ENCODE measurements around the gene LTBP2.
"Not testable (repeated sequence)": the region's sequence is repeated elsewhere in the genome, so short reads cannot be mapped to it uniquely, and the experiment has no call there.

LTBP2 gene

DNA sequence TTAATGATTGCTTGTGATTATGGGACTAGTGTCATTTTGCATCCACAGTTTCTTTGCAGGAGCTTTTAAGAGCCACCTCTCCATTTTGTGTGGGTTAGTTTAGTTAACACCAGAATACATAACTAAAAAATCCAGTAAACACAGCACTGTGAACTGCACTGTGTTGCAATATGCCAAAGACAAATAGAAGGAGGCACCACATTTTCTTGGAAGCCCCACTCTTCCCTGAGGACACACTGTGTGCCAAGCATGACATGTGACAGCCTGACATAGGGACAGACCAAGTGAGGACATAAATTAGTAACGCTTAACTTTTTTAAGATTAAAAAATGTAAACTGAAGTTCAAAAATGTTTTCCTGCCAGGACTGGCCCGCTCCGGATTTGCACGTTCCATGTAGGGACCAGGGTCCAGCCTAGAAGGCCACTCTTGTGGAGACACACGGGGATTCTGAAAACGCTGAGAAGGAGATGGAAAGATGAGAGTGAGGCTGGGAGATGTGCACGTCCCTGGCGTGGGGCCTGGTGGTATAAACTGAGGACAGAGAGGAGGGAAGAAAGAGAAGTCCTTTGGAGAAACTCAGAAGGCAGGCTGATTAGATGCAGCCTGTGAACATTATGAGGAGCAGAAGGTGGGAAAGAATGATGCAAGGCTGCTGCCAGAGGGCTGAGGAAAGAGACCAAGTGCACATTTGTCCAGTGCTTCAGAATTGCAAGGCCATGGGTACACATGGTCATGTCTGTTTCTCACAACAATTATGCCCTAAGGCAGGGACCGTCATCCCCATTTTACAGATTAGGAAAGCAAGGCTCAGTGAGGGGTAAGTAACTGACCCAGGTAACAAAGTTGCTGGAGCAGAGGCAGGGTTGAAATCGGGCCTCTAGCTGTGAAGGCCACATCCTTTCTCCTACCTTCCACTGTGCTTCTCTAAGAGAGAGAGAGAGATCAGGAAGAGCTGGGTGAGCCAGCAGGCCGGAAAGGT is 73.3 kb downstream of the LTBP2 start:
- Histone ChIP-seq H3K36me3 (ENCODE audit: insufficient read depth, low read length) (no peaks in the 10 kb centered on the region), H3K9me3 (ENCODE audit: low read length) (no peaks in the 10 kb centered on the region), H3K27me3 (ENCODE audit: insufficient read depth, low read length) (peaks cover 5% of the 10 kb centered on the region), H3K4me1 (ENCODE audit: insufficient read depth, low read length) (no peaks in the 10 kb centered on the region), H3K4me3 (ENCODE audit: low read length) (no peak overlapping the region), H2AFZ (ENCODE audit: low read depth, low read length) (no peak overlapping the region)

DNA sequence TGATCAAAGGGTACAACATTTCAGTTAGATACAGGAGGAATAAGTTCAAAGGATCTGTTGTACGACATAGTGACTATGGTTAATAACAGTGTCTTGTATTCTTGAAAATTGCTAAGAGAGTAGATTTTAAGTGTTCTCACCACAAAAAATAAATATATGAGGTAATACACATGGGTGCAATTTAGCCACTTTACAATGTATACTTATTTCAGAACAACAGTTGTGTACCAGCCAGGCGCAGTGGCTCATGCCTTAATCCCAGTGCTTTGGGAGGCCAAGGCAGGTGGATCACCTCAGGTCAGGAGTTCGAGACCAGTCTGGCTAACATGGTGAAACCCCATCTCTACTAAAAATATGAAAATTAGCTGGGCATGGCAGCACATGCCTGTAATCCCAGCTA is 75.7 kb downstream of the LTBP2 start:
- not testable (repeated sequence) for H3K4me1 ChIP-seq (ENCODE audit: insufficient read depth, low read length); H3K27me3 ChIP-seq (ENCODE audit: insufficient read depth, low read length)

DNA sequence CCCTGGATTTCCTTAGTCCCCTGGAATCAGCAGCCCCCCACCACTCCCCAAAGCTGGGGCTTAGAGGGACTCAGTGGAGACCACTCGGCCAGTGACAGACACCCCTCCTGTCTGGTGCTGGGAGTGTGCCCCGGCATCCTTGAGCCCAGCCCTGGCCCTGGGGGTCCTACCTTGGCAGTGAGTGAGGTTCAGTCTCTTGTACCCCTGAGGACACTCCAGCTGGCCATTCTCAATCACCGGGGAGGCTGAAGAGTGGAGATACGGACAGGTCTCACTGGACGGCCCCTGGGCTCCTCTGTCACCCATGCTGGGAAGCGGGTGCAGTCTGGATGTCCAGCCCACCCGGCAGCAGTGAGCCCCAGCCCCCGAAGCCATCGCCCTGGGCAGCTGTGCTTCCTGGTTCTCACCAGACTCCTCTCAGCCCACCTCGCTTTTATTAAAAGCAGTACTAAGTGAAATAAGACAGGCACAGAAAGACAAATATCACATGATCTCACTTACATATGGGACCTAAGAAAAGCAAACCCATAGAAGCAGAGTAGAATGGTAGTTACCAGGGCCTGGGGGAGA is 76.2 kb downstream of the LTBP2 start:
- no peak overlapping the region for H2AFZ ChIP-seq (ENCODE audit: low read depth, low read length)
- H3K9me3 ChIP-seq (ENCODE audit: low read length) = no peaks in the 10 kb centered on the region
- peaks cover 8% of the 10 kb centered on the region for H3K4me1 ChIP-seq (ENCODE audit: insufficient read depth, low read length)
- no peaks in the 10 kb centered on the region for H3K27me3 ChIP-seq (ENCODE audit: insufficient read depth, low read length)
- H3K36me3 ChIP-seq (ENCODE audit: insufficient read depth, low read length) = no peaks in the 10 kb centered on the region
- no peak overlapping the region for H3K4me3 ChIP-seq (ENCODE audit: low read length)

More for the DNA sequence above, 75.7 kb downstream of the LTBP2 start:
- H3K36me3 ChIP-seq (ENCODE audit: insufficient read depth, low read length); H2AFZ ChIP-seq (ENCODE audit: low read depth, low read length); H3K9me3 ChIP-seq (ENCODE audit: low read length); H3K4me3 ChIP-seq (ENCODE audit: low read length): not testable (repeated sequence)

GRCh38 chr14:74533576-74533975 is 78.5 kb downstream of the LTBP2 start:
- Histone ChIP-seq H3K36me3 (ENCODE audit: insufficient read depth, low read length) (no peaks in the 10 kb centered on the region), H3K27me3 (ENCODE audit: insufficient read depth, low read length) (no peaks in the 10 kb centered on the region), H3K4me1 (ENCODE audit: insufficient read depth, low read length) (peaks cover 8% of the 10 kb centered on the region), H2AFZ (ENCODE audit: low read depth, low read length) (no peak overlapping the region), H3K9me3 (ENCODE audit: low read length) (no peaks in the 10 kb centered on the region), H3K4me3 (ENCODE audit: low read length) (no peak overlapping the region)

DNA sequence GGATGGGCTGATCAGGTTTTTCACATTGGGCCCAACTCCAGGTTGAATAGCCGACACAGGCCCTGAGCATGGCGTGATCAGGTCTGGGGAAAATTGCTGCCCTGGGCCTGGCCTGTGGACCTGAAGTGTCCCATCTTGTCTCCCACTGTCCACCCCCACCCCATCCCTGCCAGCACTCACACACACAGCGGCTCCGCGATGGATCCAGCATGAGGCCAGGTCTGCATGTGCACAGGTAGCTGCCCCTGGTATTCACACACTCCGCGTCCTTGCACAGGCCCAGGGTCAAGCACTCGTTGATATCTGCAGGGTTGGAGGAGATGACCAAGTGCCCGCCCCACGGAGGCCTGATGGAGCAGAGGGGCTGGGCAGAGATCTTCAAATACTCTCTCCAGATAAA is 79.8 kb downstream of the LTBP2 start:
- no peaks in the 10 kb centered on the region for H3K27me3 ChIP-seq (ENCODE audit: insufficient read depth, low read length)
- no peaks in the 10 kb centered on the region for H3K36me3 ChIP-seq (ENCODE audit: insufficient read depth, low read length)
- no peak overlapping the region for H2AFZ ChIP-seq (ENCODE audit: low read depth, low read length)
- peaks cover 8% of the 10 kb centered on the region for H3K4me1 ChIP-seq (ENCODE audit: insufficient read depth, low read length)
- H3K4me3 ChIP-seq (ENCODE audit: low read length) = no peak overlapping the region
- no peaks in the 10 kb centered on the region for H3K9me3 ChIP-seq (ENCODE audit: low read length)

DNA sequence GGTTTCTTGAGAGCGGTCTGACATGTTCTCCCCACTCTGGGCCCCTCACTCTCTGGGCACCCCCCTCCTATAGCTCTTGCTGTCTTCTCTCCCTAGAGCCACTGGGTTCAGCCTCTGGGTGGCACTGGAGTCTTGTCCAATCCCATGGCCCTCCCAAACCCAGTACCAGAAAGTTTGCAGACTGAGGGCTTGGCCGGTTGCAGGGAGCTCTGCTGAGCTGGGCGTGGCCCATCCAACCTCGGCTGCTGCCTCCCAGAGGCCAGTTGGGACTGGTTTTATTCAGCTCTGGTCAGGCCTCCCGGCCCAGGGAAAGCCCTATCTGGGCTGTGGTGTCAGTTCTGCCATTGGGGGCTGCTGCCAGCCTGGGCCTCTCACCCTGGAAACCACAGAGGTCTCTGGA is 80.6 kb downstream of the LTBP2 start:
- Histone ChIP-seq H3K9me3 (ENCODE audit: low read length) (no peaks in the 10 kb centered on the region), H3K4me3 (ENCODE audit: low read length) (no peak overlapping the region), H2AFZ (ENCODE audit: low read depth, low read length) (no peak overlapping the region), H3K36me3 (ENCODE audit: insufficient read depth, low read length) (no peaks in the 10 kb centered on the region), H3K4me1 (ENCODE audit: insufficient read depth, low read length) (peaks cover 8% of the 10 kb centered on the region), H3K27me3 (ENCODE audit: insufficient read depth, low read length) (no peaks in the 10 kb centered on the region)

- peaks cover 8% of the 10 kb centered on the region for H3K4me1 ChIP-seq (ENCODE audit: insufficient read depth, low read length)
- no peaks in the 10 kb centered on the region for H3K27me3 ChIP-seq (ENCODE audit: insufficient read depth, low read length)
- H3K36me3 ChIP-seq (ENCODE audit: insufficient read depth, low read length) = no peaks in the 10 kb centered on the region
- no peak overlapping the region for H2AFZ ChIP-seq (ENCODE audit: low read depth, low read length)
- no peaks in the 10 kb centered on the region for H3K9me3 ChIP-seq (ENCODE audit: low read length)
- no peak overlapping the region for H3K4me3 ChIP-seq (ENCODE audit: low read length)
These were observed 81.0 kb downstream of the LTBP2 start for GRCh38 chr14:74531006-74531405.

- Histone ChIP-seq H2AFZ (ENCODE audit: low read depth, low read length) (no peak overlapping the region), H3K9me3 (ENCODE audit: low read length) (no peaks in the 10 kb centered on the region), H3K4me1 (ENCODE audit: insufficient read depth, low read length) (peaks cover 13% of the 10 kb centered on the region), H3K27me3 (ENCODE audit: insufficient read depth, low read length) (no peaks in the 10 kb centered on the region), H3K4me3 (ENCODE audit: low read length) (no peak overlapping the region), H3K36me3 (ENCODE audit: insufficient read depth, low read length) (no peaks in the 10 kb centered on the region)
These were observed 83.2 kb downstream of the LTBP2 start for GRCh38 chr14:74528886-74529285.

GRCh38 chr14:74528406-74528805 is 83.6 kb downstream of the LTBP2 start:
- no peaks in the 10 kb centered on the region for H3K36me3 ChIP-seq (ENCODE audit: insufficient read depth, low read length)
- H3K9me3 ChIP-seq (ENCODE audit: low read length) = no peaks in the 10 kb centered on the region
- H3K4me3 ChIP-seq (ENCODE audit: low read length) = no peak overlapping the region
- H3K27me3 ChIP-seq (ENCODE audit: insufficient read depth, low read length) = no peaks in the 10 kb centered on the region
- no peak overlapping the region for H2AFZ ChIP-seq (ENCODE audit: low read depth, low read length)
- H3K4me1 ChIP-seq (ENCODE audit: insufficient read depth, low read length) = peaks cover 17% of the 10 kb centered on the region

GRCh38 chr14:74527736-74528280 is 84.2 kb downstream of the LTBP2 start:
- Histone ChIP-seq H3K27me3 (ENCODE audit: insufficient read depth, low read length) (no peaks in the 10 kb centered on the region), H3K36me3 (ENCODE audit: insufficient read depth, low read length) (no peaks in the 10 kb centered on the region), H3K4me3 (ENCODE audit: low read length) (no peak overlapping the region), H3K4me1 (ENCODE audit: insufficient read depth, low read length) (peaks cover 17% of the 10 kb centered on the region), H3K9me3 (ENCODE audit: low read length) (no peaks in the 10 kb centered on the region), H2AFZ (ENCODE audit: low read depth, low read length) (no peak overlapping the region)

DNA sequence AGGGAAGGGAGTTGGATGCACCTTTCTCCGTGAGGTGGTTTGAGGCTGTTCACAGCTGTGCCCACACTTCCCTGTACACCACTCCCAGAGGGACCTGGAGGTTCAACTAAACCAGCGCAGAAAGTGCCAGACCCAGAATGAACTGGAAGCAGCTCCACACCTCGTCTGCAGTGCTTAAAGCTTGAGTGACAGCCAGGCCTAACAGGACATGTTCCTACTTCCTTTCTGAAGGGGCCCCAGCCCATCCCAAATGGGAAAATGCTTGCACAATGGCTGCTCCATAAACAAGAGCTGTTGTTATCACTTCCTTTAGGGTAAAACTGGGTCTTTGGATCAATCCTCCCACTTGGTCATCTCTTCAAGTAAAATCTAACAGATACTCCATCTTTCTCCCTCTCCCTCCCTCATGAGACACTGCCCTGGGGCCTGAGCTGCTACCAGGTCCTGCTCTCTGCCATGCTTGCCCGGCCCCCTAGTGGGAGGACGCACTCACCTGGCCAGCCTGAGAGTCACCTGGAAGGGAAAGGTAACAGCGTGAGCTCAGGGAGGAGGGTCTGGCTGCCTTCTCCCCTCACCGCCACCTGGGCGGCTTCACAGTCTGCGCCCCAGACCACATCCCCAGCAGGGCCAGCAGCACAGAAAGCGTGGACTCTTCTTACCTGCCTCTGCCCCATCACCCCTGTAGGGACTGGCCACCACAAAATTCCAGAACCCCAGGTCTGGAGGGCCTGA is 85.0 kb downstream of the LTBP2 start:
- no peak overlapping the region for H3K4me3 ChIP-seq (ENCODE audit: low read length)
- H2AFZ ChIP-seq (ENCODE audit: low read depth, low read length) = no peak overlapping the region
- no peaks in the 10 kb centered on the region for H3K36me3 ChIP-seq (ENCODE audit: insufficient read depth, low read length)
- H3K27me3 ChIP-seq (ENCODE audit: insufficient read depth, low read length) = no peaks in the 10 kb centered on the region
- H3K4me1 ChIP-seq (ENCODE audit: insufficient read depth, low read length) = peaks cover 17% of the 10 kb centered on the region
- H3K9me3 ChIP-seq (ENCODE audit: low read length) = no peaks in the 10 kb centered on the region

DNA sequence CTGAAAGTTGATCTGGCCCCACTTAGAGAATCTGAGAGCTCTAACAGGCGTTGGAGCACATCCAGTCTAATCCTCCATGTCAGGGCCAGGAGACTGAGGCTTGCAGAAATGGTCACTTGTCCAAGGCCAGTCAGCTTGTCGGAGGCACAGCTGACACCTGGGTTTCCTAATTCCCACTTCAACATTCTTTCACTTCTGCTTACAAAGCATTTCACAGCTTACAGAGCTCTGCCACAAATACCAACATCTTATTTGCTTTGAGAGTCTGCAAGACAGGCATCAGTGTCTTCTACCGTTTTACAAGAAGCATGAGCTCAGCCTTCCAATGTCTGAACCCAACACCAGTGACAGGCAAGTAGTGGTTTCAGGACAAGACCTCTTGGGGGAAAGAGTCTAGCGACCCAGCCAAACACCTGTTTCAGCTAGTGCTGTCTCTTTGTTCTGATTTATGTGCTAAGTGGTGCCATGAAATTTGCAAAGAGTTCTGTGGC is 86.6 kb downstream of the LTBP2 start:
- no peaks in the 10 kb centered on the region for H3K27me3 ChIP-seq (ENCODE audit: insufficient read depth, low read length)

GRCh38 chr14:74524812-74525135 is 87.3 kb downstream of the LTBP2 start:
- no peak overlapping the region for H3K4me3 ChIP-seq (ENCODE audit: low read length)
- H2AFZ ChIP-seq (ENCODE audit: low read depth, low read length) = no peak overlapping the region
- H3K27me3 ChIP-seq (ENCODE audit: insufficient read depth, low read length) = no peaks in the 10 kb centered on the region
- H3K36me3 ChIP-seq (ENCODE audit: insufficient read depth, low read length) = no peaks in the 10 kb centered on the region
- no peaks in the 10 kb centered on the region for H3K9me3 ChIP-seq (ENCODE audit: low read length)
- H3K4me1 ChIP-seq (ENCODE audit: insufficient read depth, low read length) = peaks cover 9% of the 10 kb centered on the region

More for the DNA sequence above, 86.6 kb downstream of the LTBP2 start:
- Histone ChIP-seq H2AFZ (ENCODE audit: low read depth, low read length) (no peak overlapping the region), H3K4me1 (ENCODE audit: insufficient read depth, low read length) (peaks cover 9% of the 10 kb centered on the region), H3K36me3 (ENCODE audit: insufficient read depth, low read length) (no peaks in the 10 kb centered on the region), H3K4me3 (ENCODE audit: low read length) (no peak overlapping the region), H3K9me3 (ENCODE audit: low read length) (no peaks in the 10 kb centered on the region)
